HG02678 (cell line): ENCODE data around the gene SFI1.
"Not testable (repeated sequence)": the region's sequence is repeated elsewhere in the genome, so short reads cannot be mapped to it uniquely, and the experiment has no call there.

Experiments used
- ATAC-seq: cut with Tn5 transposase; IDR thresholded peaks from one replicate; pipeline ENCODE4 v1.9.1; 2021; ENCODE audit warnings: mild to moderate bottlenecking, moderate library complexity; ENCODE audit not compliant: unreplicated experiment

The SFI1 gene, protein sequence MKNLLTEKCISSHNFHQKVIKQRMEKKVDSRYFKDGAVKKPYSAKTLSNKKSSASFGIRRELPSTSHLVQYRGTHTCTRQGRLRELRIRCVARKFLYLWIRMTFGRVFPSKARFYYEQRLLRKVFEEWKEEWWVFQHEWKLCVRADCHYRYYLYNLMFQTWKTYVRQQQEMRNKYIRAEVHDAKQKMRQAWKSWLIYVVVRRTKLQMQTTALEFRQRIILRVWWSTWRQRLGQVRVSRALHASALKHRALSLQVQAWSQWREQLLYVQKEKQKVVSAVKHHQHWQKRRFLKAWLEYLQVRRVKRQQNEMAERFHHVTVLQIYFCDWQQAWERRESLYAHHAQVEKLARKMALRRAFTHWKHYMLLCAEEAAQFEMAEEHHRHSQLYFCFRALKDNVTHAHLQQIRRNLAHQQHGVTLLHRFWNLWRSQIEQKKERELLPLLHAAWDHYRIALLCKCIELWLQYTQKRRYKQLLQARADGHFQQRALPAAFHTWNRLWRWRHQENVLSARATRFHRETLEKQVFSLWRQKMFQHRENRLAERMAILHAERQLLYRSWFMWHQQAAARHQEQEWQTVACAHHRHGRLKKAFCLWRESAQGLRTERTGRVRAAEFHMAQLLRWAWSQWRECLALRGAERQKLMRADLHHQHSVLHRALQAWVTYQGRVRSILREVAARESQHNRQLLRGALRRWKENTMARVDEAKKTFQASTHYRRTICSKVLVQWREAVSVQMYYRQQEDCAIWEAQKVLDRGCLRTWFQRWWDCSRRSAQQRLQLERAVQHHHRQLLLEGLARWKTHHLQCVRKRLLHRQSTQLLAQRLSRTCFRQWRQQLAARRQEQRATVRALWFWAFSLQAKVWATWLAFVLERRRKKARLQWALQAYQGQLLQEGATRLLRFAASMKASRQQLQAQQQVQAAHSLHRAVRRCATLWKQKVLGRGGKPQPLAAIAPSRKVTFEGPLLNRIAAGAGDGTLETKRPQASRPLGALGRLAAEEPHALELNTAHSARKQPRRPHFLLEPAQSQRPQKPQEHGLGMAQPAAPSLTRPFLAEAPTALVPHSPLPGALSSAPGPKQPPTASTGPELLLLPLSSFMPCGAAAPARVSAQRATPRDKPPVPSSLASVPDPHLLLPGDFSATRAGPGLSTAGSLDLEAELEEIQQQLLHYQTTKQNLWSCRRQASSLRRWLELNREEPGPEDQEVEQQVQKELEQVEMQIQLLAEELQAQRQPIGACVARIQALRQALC

DNA sequence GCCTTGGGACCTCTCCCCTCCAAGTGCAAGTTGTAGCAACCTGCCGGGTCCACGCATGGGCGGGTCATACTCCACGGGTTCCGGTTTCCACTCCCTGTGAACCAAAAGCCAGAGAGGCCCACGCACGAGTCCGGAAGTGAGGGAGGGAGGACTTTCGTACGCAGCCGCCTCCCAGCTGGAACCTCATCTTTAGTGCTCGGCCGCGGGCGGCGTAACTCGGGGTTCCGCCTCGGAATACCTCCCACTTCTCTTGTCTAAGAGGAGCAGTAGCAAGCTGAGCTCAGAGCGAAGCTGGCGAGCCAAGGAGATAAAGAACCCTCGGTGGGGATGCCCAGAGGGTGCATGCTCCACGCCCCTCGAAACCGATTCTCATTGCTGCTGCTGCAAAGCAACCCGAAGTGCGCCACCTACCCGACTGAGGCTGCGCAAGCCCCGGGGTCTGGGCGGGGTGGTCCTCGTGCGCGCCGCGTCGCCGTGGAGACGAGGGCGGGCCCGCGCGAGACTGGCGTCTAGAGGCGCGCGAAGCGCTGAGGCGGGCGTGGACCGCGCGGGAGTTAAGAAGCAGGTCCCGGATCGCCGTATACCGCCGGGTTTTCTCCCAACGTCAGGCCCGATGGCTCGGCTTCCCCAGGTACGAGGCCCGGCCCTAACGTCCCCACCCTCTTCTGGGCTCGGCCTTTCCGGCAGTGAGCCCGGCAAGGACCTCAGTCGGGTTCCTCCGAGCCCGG lies at the start of gene SFI1:
Gene SFI1, plus strand, starts transcription at position 530 of the 728 bp plus-strand sequence. CDS start 11,749 bp downstream, outside the sequence.
- peak; percentile 77 for ATAC-seq

- no peak for ATAC-seq
Observed at GRCh38 chr22:31446767-31447166, 49.6 kb upstream of the SFI1 start.

DNA sequence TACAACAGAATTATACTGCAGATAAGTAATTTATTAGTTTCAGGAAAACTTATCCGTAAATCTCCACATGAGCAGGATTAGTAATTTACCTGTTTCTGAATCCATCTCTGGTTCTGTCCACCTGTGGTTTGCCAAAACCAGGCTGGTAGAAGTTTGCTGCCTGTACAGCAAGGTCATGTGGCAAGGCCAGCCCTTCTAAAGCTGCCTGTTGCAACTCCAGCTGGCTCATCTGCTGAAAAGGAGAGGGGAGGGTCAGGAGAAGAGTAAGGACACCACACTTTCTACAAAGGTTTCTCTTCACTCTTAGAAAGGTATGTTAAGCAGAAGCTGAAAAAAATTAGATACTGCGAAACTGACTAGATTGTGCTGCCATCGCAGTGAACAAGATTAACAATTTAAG lies 49.0 kb upstream of the SFI1 start:
- ATAC-seq, result no peak

DNA sequence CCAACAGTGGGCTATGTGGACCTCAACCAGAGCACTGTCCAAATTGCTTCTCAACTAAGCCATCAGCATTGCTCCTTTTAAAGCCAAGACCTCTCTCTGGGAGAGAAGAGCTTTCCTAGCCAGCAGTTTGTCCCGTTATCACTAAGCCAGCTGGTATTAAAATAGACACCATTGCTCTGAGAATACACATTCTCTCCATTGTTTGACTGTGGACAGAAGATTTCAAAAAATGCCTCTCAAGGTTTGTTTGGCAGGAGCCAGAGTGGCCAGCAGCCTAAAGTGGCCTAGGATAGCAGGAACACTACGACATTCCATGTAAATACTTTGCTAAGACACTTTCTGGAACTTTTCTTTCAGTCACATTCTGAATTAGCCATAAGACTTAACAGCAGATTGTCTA lies 48.0 kb upstream of the SFI1 start:
- no peak for ATAC-seq

- no peak for ATAC-seq
Observed at GRCh38 chr22:31449506-31449905, 46.8 kb upstream of the SFI1 start.

GRCh38 chr22:31451709-31452571 lies 44.4 kb upstream of the SFI1 start:
- no peak for ATAC-seq

- ATAC-seq, result no peak
Observed at GRCh38 chr22:31461699-31462098, 34.6 kb upstream of the SFI1 start.

DNA sequence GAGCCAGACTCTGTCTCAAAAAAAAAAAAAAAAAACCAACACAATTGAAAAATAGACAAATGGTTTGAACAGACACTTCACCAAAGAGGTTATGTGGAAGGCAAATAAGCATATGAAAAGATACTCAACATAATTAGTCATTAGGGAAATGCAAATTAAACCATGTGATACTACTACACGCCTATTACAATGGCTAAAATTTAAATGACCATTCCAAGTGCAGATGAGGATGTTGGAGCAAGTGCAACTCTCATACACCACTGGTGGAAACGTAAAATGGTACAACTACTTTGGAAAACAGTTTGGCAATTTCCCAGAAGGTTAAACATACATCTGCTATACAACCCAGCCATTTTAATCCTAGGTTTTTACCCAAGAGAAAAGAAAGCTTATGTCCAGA lies 31.0 kb upstream of the SFI1 start:
- no peak for ATAC-seq

DNA sequence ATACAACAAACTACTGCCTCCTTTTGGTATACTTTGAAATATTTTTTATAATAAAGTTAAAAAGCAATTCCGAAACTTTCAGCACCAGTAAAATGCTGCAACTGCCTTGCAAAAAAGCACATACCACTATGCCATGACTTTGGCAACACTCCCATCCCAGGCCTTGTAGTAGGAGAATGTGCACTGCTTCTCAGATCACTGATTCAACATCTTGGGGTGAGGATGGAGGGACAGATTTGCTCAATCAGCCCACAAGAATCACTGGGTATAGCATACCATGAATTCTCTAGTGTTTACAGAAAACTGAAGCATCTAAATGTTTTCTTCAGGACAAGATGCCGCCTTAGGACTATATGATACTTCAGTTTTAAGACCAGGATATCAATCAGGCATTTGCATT lies 21.6 kb upstream of the SFI1 start:
- ATAC-seq, result no peak

DNA sequence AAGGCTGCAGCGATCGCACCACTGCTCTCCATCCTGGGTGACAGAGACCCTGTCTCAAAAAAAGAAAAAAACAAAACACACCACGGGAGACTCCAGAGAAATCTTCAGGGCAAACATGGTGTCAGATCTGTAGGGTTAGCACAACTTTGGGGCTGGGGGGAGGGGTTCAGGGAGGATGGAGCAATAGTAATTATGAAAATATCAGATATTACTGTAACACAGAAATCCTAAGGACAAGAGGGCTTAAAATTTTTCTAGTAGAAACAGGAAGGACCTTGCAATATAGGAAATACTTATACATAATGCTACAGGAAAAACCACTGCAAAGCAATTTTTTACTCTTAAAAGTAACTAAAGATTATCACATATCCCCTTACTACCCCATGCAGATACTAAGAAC lies 20.5 kb upstream of the SFI1 start:
- ATAC-seq, result no peak

GRCh38 chr22:31477329-31477728 lies 19.0 kb upstream of the SFI1 start:
- ATAC-seq, result peak; percentile 69

GRCh38 chr22:31481129-31481528 lies 15.2 kb upstream of the SFI1 start:
- no peak for ATAC-seq

- ATAC-seq, result not testable (repeated sequence)
Observed at GRCh38 chr22:31482470-31482869, 13.9 kb upstream of the SFI1 start.

DNA sequence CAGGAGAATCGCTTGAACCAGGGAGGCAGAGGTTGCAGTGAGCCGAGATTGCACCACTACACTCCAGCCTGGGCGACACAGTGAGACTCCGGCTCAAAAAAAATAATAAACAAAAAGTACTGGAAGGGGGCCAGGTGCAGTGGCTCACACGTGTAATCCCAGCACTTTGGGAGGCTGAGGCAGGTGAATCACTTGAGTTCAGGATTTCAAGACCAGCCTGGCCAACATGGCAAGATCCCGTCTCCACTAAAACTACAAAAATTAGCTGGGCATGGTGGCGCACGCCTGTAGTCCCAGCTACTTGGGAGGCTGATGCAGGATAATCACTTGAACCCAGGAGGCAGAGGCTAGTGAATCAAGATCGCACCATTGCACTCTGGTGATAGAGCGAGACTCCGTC lies 10.0 kb upstream of the SFI1 start:
- ATAC-seq, result not testable (repeated sequence)

- no peak for ATAC-seq
Observed at GRCh38 chr22:31486951-31487350, 9.4 kb upstream of the SFI1 start.

GRCh38 chr22:31488346-31488883 lies 7.9 kb upstream of the SFI1 start:
- no peak for ATAC-seq

GRCh38 chr22:31488988-31489617 lies 7.2 kb upstream of the SFI1 start:
- ATAC-seq, result peak; percentile 21

GRCh38 chr22:31489632-31490495 lies 6.5 kb upstream of the SFI1 start, which contains the start of gene EIF4ENIF1:
EIF4ENIF1 (minus strand) TSS chr22:31489842; CDS start chr22:31488718, 1,124 bp downstream.
- peak; percentile 41 for ATAC-seq
